ENCODE measurements around the gene RSU1. TPM values are rescaled to one million over a fixed set of nuclear protein-coding genes. Genes with fewer than 3 reads are reported as not detected.
A peak's percentile ranks its signal among the peaks of the same experiment; 100 is the strongest.

RSU1 gene
- polyA plus RNA-seq, 4 donors, result 19.2 to 37.0 (median 21.7) TPM

GRCh38 chr10:16565604-16566003 lies 251.6 kb downstream of the RSU1 start:
- Histone ChIP-seq H3K4me3 (ENCODE audit: low read depth in 1 of 3, low read length in 3 of 3) (no peak overlapping the region), H3K27me3 (ENCODE audit: control insufficient read depth in 3 of 3, insufficient read depth in 3 of 3, low read length in 3 of 3) (no peaks in the 10 kb centered on the region), H3K4me1 (ENCODE audit: control insufficient read depth in 3 of 3, insufficient read depth in 2 of 3, low read depth in 1 of 3, low read length in 2 of 3) (no peaks in the 10 kb centered on the region), H3K9me3 (ENCODE audit: control insufficient read depth in 2 of 2, insufficient read depth in 1 of 2, low read depth in 1 of 2, low read length in 1 of 2) (no peaks in the 10 kb centered on the region), H3K36me3 (ENCODE audit: control insufficient read depth in 3 of 3, insufficient read depth in 2 of 3, low read depth in 1 of 3, low read length in 3 of 3) (no peaks in the 10 kb centered on the region), H3K27ac (ENCODE audit: low read depth in 1 of 3, low read length in 2 of 3) (no peak overlapping the region)
- 38 to 60% (median 46%) methylated on average over 3 of the region's 3 CpGs for WGBS, 3 donors
- FAIRE-seq (no peak), DNase-seq (no peak)

GRCh38 chr10:16562891-16563290 lies 254.3 kb downstream of the RSU1 start:
- H3K27ac ChIP-seq (ENCODE audit: low read depth in 1 of 3, low read length in 2 of 3), result no peak overlapping the region
- peaks cover 0 to 6% (median 0%) of the 10 kb centered on the region in 3 donors for H3K27me3 ChIP-seq (ENCODE audit: control insufficient read depth in 3 of 3, insufficient read depth in 3 of 3, low read length in 3 of 3)
- DNase-seq (no peak), FAIRE-seq (no peak)
- H3K4me1 ChIP-seq (ENCODE audit: control insufficient read depth in 3 of 3, insufficient read depth in 2 of 3, low read depth in 1 of 3, low read length in 2 of 3), result no peaks in the 10 kb centered on the region
- peaks cover 0 to 3% of the 10 kb centered on the region in 2 donors for H3K9me3 ChIP-seq (ENCODE audit: control insufficient read depth in 2 of 2, insufficient read depth in 1 of 2, low read depth in 1 of 2, low read length in 1 of 2)
- no peaks in the 10 kb centered on the region for H3K36me3 ChIP-seq (ENCODE audit: control insufficient read depth in 3 of 3, insufficient read depth in 2 of 3, low read depth in 1 of 3, low read length in 3 of 3)
- WGBS, 3 donors, result 89 to 91% (median 90%) methylated on average over 6 of the region's 6 CpGs
- no peak overlapping the region for H3K4me3 ChIP-seq (ENCODE audit: low read depth in 1 of 3, low read length in 3 of 3)

- H3K9me3 ChIP-seq (ENCODE audit: control insufficient read depth in 2 of 2, insufficient read depth in 1 of 2, low read depth in 1 of 2, low read length in 1 of 2), result peaks cover 0 to 3% of the 10 kb centered on the region in 2 donors
- H3K27ac ChIP-seq (ENCODE audit: low read depth in 1 of 3, low read length in 2 of 3), result no peak overlapping the region
- WGBS, 3 donors, result 67 to 76% (median 75%) methylated on average over 5 of the region's 5 CpGs
- H3K36me3 ChIP-seq (ENCODE audit: control insufficient read depth in 3 of 3, insufficient read depth in 2 of 3, low read depth in 1 of 3, low read length in 3 of 3), result no peaks in the 10 kb centered on the region
- FAIRE-seq (no peak), DNase-seq (no peak)
- no peaks in the 10 kb centered on the region for H3K4me1 ChIP-seq (ENCODE audit: control insufficient read depth in 3 of 3, insufficient read depth in 2 of 3, low read depth in 1 of 3, low read length in 2 of 3)
- H3K4me3 ChIP-seq (ENCODE audit: low read depth in 1 of 3, low read length in 3 of 3), result no peak overlapping the region
- H3K27me3 ChIP-seq (ENCODE audit: control insufficient read depth in 3 of 3, insufficient read depth in 3 of 3, low read length in 3 of 3), result peaks cover 0 to 6% (median 0%) of the 10 kb centered on the region in 3 donors
Measured at GRCh38 chr10:16559236-16559773, 257.9 kb downstream of the RSU1 start.

GRCh38 chr10:16547973-16548372 lies 269.3 kb downstream of the RSU1 start:
- no peak for DNase-seq
- Histone ChIP-seq H3K4me3 (ENCODE audit: low read depth in 1 of 3, low read length in 3 of 3) (no peak overlapping the region), H3K36me3 (ENCODE audit: control insufficient read depth in 3 of 3, insufficient read depth in 2 of 3, low read depth in 1 of 3, low read length in 3 of 3) (no peaks in the 10 kb centered on the region), H3K27ac (ENCODE audit: low read depth in 1 of 3, low read length in 2 of 3) (no peak overlapping the region), H3K4me1 (ENCODE audit: control insufficient read depth in 3 of 3, insufficient read depth in 2 of 3, low read depth in 1 of 3, low read length in 2 of 3) (no peaks in the 10 kb centered on the region), H3K27me3 (ENCODE audit: control insufficient read depth in 3 of 3, insufficient read depth in 3 of 3, low read length in 3 of 3) (peaks cover 0 to 3% (median 0%) of the 10 kb centered on the region in 3 donors), H3K9me3 (ENCODE audit: control insufficient read depth in 2 of 2, insufficient read depth in 1 of 2, low read depth in 1 of 2, low read length in 1 of 2) (no peaks in the 10 kb centered on the region)
- no peak for FAIRE-seq
- WGBS, 3 donors, result 80 to 90% (median 80%) methylated on average over 4 of the region's 4 CpGs

DNA sequence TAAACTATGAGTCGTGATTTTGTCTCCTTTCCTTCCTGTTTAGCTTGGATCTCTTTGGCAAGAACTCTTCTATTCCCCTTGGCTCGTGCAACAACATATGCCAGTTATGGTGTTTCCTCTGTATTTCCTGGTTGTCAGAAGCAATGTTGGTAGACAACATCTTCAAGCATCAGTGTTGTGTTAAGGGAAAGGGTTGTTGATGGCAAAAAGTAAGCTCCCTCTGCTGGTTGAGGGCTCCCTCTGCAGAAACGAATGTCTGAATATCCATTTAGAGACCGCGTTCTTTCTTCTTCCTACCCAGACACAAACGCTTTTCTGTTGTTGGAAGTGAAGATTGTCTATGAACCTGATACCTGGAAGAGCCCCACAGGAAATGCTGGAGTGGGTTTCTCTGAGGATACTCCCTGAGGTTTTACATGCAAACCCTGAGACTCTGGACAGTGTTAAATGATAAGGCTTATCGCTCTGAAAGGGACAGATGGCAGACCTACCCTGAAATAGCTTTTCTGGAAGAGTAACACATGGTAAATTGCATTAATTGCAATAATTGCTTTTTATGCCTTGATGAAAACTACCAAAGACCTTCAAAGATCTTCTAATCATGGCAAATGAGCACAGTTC lies 272.0 kb downstream of the RSU1 start:
- peak; percentile 15 to 28 for DNase-seq
- no peaks in the 10 kb centered on the region for H3K9me3 ChIP-seq (ENCODE audit: control insufficient read depth in 2 of 2, insufficient read depth in 1 of 2, low read depth in 1 of 2, low read length in 1 of 2)
- no peak overlapping the region for H3K27ac ChIP-seq (ENCODE audit: low read depth in 1 of 3, low read length in 2 of 3)
- H3K4me1 ChIP-seq (ENCODE audit: control insufficient read depth in 3 of 3, insufficient read depth in 2 of 3, low read depth in 1 of 3, low read length in 2 of 3), result no peaks in the 10 kb centered on the region
- no peak for FAIRE-seq
- H3K36me3 ChIP-seq (ENCODE audit: control insufficient read depth in 3 of 3, insufficient read depth in 2 of 3, low read depth in 1 of 3, low read length in 3 of 3), result no peaks in the 10 kb centered on the region
- H3K4me3 ChIP-seq (ENCODE audit: low read depth in 1 of 3, low read length in 3 of 3), result no peak overlapping the region
- H3K27me3 ChIP-seq (ENCODE audit: control insufficient read depth in 3 of 3, insufficient read depth in 3 of 3, low read length in 3 of 3), result peaks cover 0 to 3% (median 0%) of the 10 kb centered on the region in 3 donors
- WGBS, 3 donors, result 31 to 38% (median 31%) methylated on average over 7 of the region's 7 CpGs

GRCh38 chr10:16544591-16544990 lies 272.6 kb downstream of the RSU1 start:
- H3K27ac ChIP-seq (ENCODE audit: low read depth in 1 of 3, low read length in 2 of 3), result no peak overlapping the region

GRCh38 chr10:16544099-16544498 lies 273.1 kb downstream of the RSU1 start:
- Histone ChIP-seq H3K9me3 (ENCODE audit: control insufficient read depth in 2 of 2, insufficient read depth in 1 of 2, low read depth in 1 of 2, low read length in 1 of 2) (no peaks in the 10 kb centered on the region), H3K36me3 (ENCODE audit: control insufficient read depth in 3 of 3, insufficient read depth in 2 of 3, low read depth in 1 of 3, low read length in 3 of 3) (no peaks in the 10 kb centered on the region), H3K4me1 (ENCODE audit: control insufficient read depth in 3 of 3, insufficient read depth in 2 of 3, low read depth in 1 of 3, low read length in 2 of 3) (no peaks in the 10 kb centered on the region), H3K27ac (ENCODE audit: low read depth in 1 of 3, low read length in 2 of 3) (no peak overlapping the region), H3K27me3 (ENCODE audit: control insufficient read depth in 3 of 3, insufficient read depth in 3 of 3, low read length in 3 of 3) (peaks cover 0 to 4% (median 0%) of the 10 kb centered on the region in 3 donors), H3K4me3 (ENCODE audit: low read depth in 1 of 3, low read length in 3 of 3) (no peak overlapping the region)
- FAIRE-seq, result no peak
- 60 to 70% (median 63%) methylated on average over 3 of the region's 3 CpGs for WGBS, 3 donors
- DNase-seq, result no peak

More at GRCh38 chr10:16544591-16544990, 272.6 kb downstream of the RSU1 start:
- no peaks in the 10 kb centered on the region for H3K36me3 ChIP-seq (ENCODE audit: control insufficient read depth in 3 of 3, insufficient read depth in 2 of 3, low read depth in 1 of 3, low read length in 3 of 3)
- 85 to 87% (median 85%) methylated on average over 4 of the region's 4 CpGs for WGBS, 3 donors
- H3K4me1 ChIP-seq (ENCODE audit: control insufficient read depth in 3 of 3, insufficient read depth in 2 of 3, low read depth in 1 of 3, low read length in 2 of 3), result no peaks in the 10 kb centered on the region
- peaks cover 0 to 3% (median 0%) of the 10 kb centered on the region in 3 donors for H3K27me3 ChIP-seq (ENCODE audit: control insufficient read depth in 3 of 3, insufficient read depth in 3 of 3, low read length in 3 of 3)
- H3K9me3 ChIP-seq (ENCODE audit: control insufficient read depth in 2 of 2, insufficient read depth in 1 of 2, low read depth in 1 of 2, low read length in 1 of 2), result no peaks in the 10 kb centered on the region
- no peak for DNase-seq
- H3K4me3 ChIP-seq (ENCODE audit: low read depth in 1 of 3, low read length in 3 of 3), result no peak overlapping the region
- no peak for FAIRE-seq
